ENCODE measurements around the gene FLOT1.
A peak's percentile ranks its signal among the peaks of the same experiment; 100 is the strongest.

The FLOT1 gene

DNA sequence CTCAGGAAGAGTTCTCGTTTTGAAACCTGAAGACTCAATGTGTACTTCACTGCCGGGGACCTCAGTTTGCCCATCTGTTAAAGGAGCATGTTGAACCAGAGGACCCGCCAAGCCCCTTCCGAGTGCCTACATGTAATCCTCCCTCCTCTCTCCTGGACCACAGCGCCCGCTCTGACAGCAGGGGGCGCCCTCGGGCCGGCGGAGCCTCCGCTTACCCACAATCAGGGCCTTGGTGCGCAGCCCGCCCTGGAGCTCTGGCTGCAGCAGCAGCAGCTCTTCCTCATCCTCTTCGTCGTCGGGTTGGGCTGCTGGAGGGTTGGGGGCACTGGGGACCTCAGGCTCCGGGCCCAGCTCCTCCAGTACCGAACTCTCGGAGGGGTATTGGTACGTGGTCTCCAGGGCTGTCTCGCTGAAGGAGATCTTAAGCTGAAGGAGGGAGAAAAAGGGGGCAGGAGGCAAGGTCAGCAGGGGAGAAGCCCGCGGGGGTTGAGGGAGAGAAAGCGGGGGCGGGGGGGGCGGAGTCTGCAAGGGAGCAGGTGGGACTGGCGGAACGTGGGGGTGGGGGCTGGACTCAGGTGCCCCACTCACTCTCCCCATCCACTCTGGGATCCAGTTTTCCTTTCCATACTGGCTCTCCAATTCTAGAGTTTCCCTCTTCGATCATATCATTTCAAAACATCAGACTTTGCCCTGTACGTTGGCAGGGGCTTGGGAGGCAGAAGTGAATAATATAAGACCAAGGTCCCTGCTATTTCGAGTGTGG is 63.3 kb downstream of the FLOT1 start:
- DNase-seq: peak; percentile 96

Measured in CD4-positive, alpha-beta T cell treated with Interleukin-17A for 4 hours (primary cell).